NCI-H1436 (cell line): ENCODE data around the gene QSOX1.
"Not testable (repeated sequence)": the region's sequence is repeated elsewhere in the genome, so short reads cannot be mapped to it uniquely, and the experiment has no call there.

Experiments used
- DNase-seq: peaks from one replicate; lab custom pipeline; 2025; lab: John Stamatoyannopoulos, UW

QSOX1 gene

GRCh38 chr1:180188684-180189175 is 34.1 kb downstream of the QSOX1 start:
- no peak for DNase-seq

GRCh38 chr1:180190091-180190490 is 35.4 kb downstream of the QSOX1 start:
- DNase-seq: no peak

- DNase-seq: no peak
Measured at GRCh38 chr1:180192172-180192571, 37.5 kb downstream of the QSOX1 start.

GRCh38 chr1:180193141-180194047 is 38.7 kb downstream of the QSOX1 start:
- no peak for DNase-seq

- DNase-seq: no peak
Measured at GRCh38 chr1:180194048-180194425, 39.4 kb downstream of the QSOX1 start.

- peak; percentile 17 for DNase-seq
Measured at GRCh38 chr1:180194546-180195207, 40.0 kb downstream of the QSOX1 start.

- no peak for DNase-seq
Measured at GRCh38 chr1:180195401-180195800, 40.7 kb downstream of the QSOX1 start.

- DNase-seq: no peak
Measured at GRCh38 chr1:180195916-180196315, 41.2 kb downstream of the QSOX1 start.

- DNase-seq: no peak
Measured at GRCh38 chr1:180196436-180197003, 41.9 kb downstream of the QSOX1 start.

GRCh38 chr1:180197231-180197630 is 42.6 kb downstream of the QSOX1 start:
- DNase-seq: no peak

- no peak for DNase-seq
Measured at GRCh38 chr1:180198196-180198595, 43.5 kb downstream of the QSOX1 start.

- no peak for DNase-seq
Measured at GRCh38 chr1:180198611-180199010, 43.9 kb downstream of the QSOX1 start.

GRCh38 chr1:180199018-180199417 is 44.3 kb downstream of the QSOX1 start:
- peak; percentile 11 for DNase-seq

GRCh38 chr1:180201451-180202200 is 47.0 kb downstream of the QSOX1 start:
- no peak for DNase-seq

- not testable (repeated sequence) for DNase-seq
Measured at GRCh38 chr1:180202588-180202987, 47.9 kb downstream of the QSOX1 start.

GRCh38 chr1:180204231-180204630 is 49.6 kb downstream of the QSOX1 start:
- DNase-seq: no peak

GRCh38 chr1:180206581-180206980 is 51.9 kb downstream of the QSOX1 start:
- DNase-seq: no peak

GRCh38 chr1:180208264-180208663 is 53.6 kb downstream of the QSOX1 start:
- no peak for DNase-seq

GRCh38 chr1:180210008-180210620 is 55.4 kb downstream of the QSOX1 start:
- DNase-seq: no peak

- DNase-seq: no peak
Measured at GRCh38 chr1:180211156-180211859, 56.6 kb downstream of the QSOX1 start.

GRCh38 chr1:180211860-180212229 is 57.2 kb downstream of the QSOX1 start:
- DNase-seq: no peak
